GM13976 (cell line): ENCODE results near the gene XXYLT1.

Source experiments
- DNase-seq: peaks from one replicate; pipeline ENCODE4 v3.0.0; 2012; ENCODE audit warnings: low spot score
- CTCF ChIP-seq: IDR thresholded peaks from 2 replicates; pipeline ENCODE4 v1.5.1; 2012; ENCODE audit warnings: borderline replicate concordance, mild to moderate bottlenecking; ENCODE audit not compliant: insufficient read depth; ENCODE audit errors: extremely low read depth, missing control alignments, control extremely low read depth
- in situ Hi-C: fragments of 300-500 bp; cut with MboI; formaldehyde crosslinking; loops from one replicate; pipeline ENCODE4 v1.12.0; 2022; ENCODE audit warnings: low sequenced_read_pairs, mixed read lengths, inconsistent platforms; ENCODE audit not compliant: unreplicated experiment

The XXYLT1 gene

GRCh38 chr3:195085356-195086130 is 185.4 kb downstream of the XXYLT1 start:
- TF ChIP-seq CTCF, result no peak
- in situ Hi-C loops, result no loop called here
- DNase-seq, result no peak

GRCh38 chr3:195084746-195085145 is 186.2 kb downstream of the XXYLT1 start:
- in situ Hi-C loops, result no loop called here
- TF ChIP-seq CTCF, result no peak
- no peak for DNase-seq

GRCh38 chr3:195083659-195084058 is 187.3 kb downstream of the XXYLT1 start:
- in situ Hi-C loops, result no loop called here
- DNase-seq, result no peak
- TF ChIP-seq CTCF, result no peak

- in situ Hi-C loops, result no loop called here
- no peak for TF ChIP-seq CTCF
These were observed 188.1 kb downstream of the XXYLT1 start for GRCh38 chr3:195082811-195083210.

GRCh38 chr3:195081242-195081963 is 189.6 kb downstream of the XXYLT1 start:
- no peak for TF ChIP-seq CTCF
- in situ Hi-C loops, result no loop called here
- no peak for DNase-seq

More at GRCh38 chr3:195082811-195083210, 188.1 kb downstream of the XXYLT1 start:
- DNase-seq, result no peak

- no peak for DNase-seq
- no peak for TF ChIP-seq CTCF
These were observed 190.3 kb downstream of the XXYLT1 start for GRCh38 chr3:195080571-195081151.

More at GRCh38 chr3:195080571-195081151, 190.3 kb downstream of the XXYLT1 start:
- in situ Hi-C loops, result no loop called here
